Loucy (cell line): Measurements from ENCODE around the gene CETP.

Experiments
- H2AFZ ChIP-seq: fragments of 200-600 bp; sonication (generic); 2 replicates; pipeline ENCODE4 v1.6.0; 2016; ENCODE audit warnings: antibody characterized with exemption, mild to moderate bottlenecking, low read length, moderate library complexity
- H3F3A ChIP-seq: fragments of 200-600 bp; 2 replicates; pipeline ENCODE4 v1.6.0; 2016; ENCODE audit warnings: antibody characterized with exemption, low read depth, mild to moderate bottlenecking
- H3K27me3 ChIP-seq: fragments of 200-600 bp; sonication (generic); 2 replicates; pipeline ENCODE4 v1.6.1; 2014; ENCODE audit warnings: low read length, mild to moderate bottlenecking; ENCODE audit not compliant: insufficient read depth, poor library complexity, severe bottlenecking
- H3K36me3 ChIP-seq: fragments of 200-600 bp; sonication (generic); 2 replicates; pipeline ENCODE4 v1.6.1; 2016; ENCODE audit warnings: low read length; ENCODE audit not compliant: insufficient read depth
- H3K4me1 ChIP-seq: fragments of 200-600 bp; sonication (generic); 2 replicates; pipeline ENCODE4 v1.5.1; 2014; ENCODE audit warnings: low read length, mild to moderate bottlenecking; ENCODE audit not compliant: insufficient read depth, poor library complexity, severe bottlenecking
- H3K4me2 ChIP-seq: fragments of 200-600 bp; sonication (generic); 2 replicates; pipeline ENCODE4 v1.6.0; 2014; ENCODE audit warnings: antibody characterized with exemption, low read length, low read depth, mild to moderate bottlenecking; ENCODE audit not compliant: poor library complexity, severe bottlenecking
- H3K4me3 ChIP-seq: fragments of 200-600 bp; sonication (generic); 2 replicates; pipeline ENCODE4 v1.5.1; 2014; ENCODE audit warnings: low read length, mild to moderate bottlenecking, mixed read lengths; ENCODE audit not compliant: poor library complexity, severe bottlenecking
- H3K79me2 ChIP-seq: fragments of 200-600 bp; sonication (generic); 2 replicates; pipeline ENCODE4 v1.6.1; 2014; ENCODE audit warnings: low read length; ENCODE audit not compliant: insufficient read depth
- H3K9ac ChIP-seq: fragments of 200-600 bp; sonication (generic); 2 replicates; pipeline ENCODE4 v1.6.0; 2014; ENCODE audit warnings: mild to moderate bottlenecking, low read depth, low read length, moderate library complexity; ENCODE audit not compliant: poor library complexity, severe bottlenecking
- H3K9me2 ChIP-seq: fragments of 200-600 bp; sonication (generic); replicated peaks from 2 replicates; pipeline ENCODE4 v1.6.1; 2016; ENCODE audit warnings: low read depth, low read length, mixed read lengths
- H3K9me3 ChIP-seq: fragments of 200-600 bp; sonication (generic); 2 replicates; pipeline ENCODE4 v1.6.1; 2014; ENCODE audit warnings: mild to moderate bottlenecking, antibody characterized with exemption, low read length, low read depth; ENCODE audit not compliant: insufficient read depth
- H4K20me1 ChIP-seq: fragments of 200-600 bp; sonication (generic); 2 replicates; pipeline ENCODE4 v1.6.0; 2014; ENCODE audit warnings: antibody characterized with exemption, low read length, mild to moderate bottlenecking; ENCODE audit not compliant: insufficient read depth, poor library complexity, severe bottlenecking
- EZH2phosphoT487 ChIP-seq: fragments of 200-600 bp; IDR thresholded peaks from 2 replicates; pipeline ENCODE4 v1.6.1; 2018; ENCODE audit warnings: antibody characterized with exemption, mild to moderate bottlenecking, moderate library complexity, borderline replicate concordance
- TF ChIP-seq, protein P1 (sequence below): fragments of 200-600 bp; sonication (generic); conservative IDR thresholded peaks from 2 replicates; pipeline ENCODE4 v1.5.1; 2014; ENCODE audit warnings: mild to moderate bottlenecking, antibody characterized with exemption, low read length

The CETP gene

DNA sequence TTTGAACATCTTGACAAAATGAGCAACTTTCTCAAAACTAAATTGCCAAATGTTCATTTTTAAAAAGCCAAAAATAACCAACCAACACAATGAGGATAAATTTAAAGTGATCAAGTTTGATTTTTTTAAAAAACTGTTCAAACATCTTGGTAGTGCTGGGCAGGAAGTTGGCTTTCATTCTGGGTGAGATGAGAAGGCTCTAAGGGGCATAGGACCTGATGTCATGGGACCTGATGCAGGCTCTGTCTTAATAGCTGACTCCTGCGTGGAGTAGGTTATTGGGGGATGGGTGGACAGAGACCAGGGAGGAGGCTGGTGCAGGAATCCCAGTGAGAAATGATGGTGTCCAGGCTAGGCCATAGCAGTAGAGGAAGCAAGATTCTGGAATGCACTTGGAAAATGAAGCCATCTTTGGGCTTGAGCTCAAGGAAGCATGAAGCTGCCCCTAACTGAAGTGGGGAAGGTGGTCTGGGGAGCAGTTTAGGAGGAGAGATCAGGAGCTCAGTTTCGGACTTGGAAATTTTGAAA, 48.0 kb downstream of the CETP start:
- H3K9me2 ChIP-seq = no peaks in the 10 kb centered on the region
- no peaks in the 10 kb centered on the region for H3K27me3 ChIP-seq
- no peak overlapping the region for H3K4me2 ChIP-seq
- H4K20me1 ChIP-seq = no peaks in the 10 kb centered on the region
- H3F3A ChIP-seq = 0 out of 2 replicates have a peak, but pooled peaks cover 3% of the 10 kb centered on the region
- peaks cover 35% of the 10 kb centered on the region for H3K79me2 ChIP-seq
- H2AFZ ChIP-seq = no peak overlapping the region
- TF ChIP-seq, protein P1, sequence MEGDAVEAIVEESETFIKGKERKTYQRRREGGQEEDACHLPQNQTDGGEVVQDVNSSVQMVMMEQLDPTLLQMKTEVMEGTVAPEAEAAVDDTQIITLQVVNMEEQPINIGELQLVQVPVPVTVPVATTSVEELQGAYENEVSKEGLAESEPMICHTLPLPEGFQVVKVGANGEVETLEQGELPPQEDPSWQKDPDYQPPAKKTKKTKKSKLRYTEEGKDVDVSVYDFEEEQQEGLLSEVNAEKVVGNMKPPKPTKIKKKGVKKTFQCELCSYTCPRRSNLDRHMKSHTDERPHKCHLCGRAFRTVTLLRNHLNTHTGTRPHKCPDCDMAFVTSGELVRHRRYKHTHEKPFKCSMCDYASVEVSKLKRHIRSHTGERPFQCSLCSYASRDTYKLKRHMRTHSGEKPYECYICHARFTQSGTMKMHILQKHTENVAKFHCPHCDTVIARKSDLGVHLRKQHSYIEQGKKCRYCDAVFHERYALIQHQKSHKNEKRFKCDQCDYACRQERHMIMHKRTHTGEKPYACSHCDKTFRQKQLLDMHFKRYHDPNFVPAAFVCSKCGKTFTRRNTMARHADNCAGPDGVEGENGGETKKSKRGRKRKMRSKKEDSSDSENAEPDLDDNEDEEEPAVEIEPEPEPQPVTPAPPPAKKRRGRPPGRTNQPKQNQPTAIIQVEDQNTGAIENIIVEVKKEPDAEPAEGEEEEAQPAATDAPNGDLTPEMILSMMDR = no peak
- no peak for TF ChIP-seq EZH2phosphoT487
- H3K9ac ChIP-seq = no peak overlapping the region
- no peaks in the 10 kb centered on the region for H3K36me3 ChIP-seq
- H3K4me1 ChIP-seq = peaks cover 20% of the 10 kb centered on the region
- H3K4me3 ChIP-seq = no peak overlapping the region
- no peaks in the 10 kb centered on the region for H3K9me3 ChIP-seq

GRCh38 chr16:57012353-57012752, 50.6 kb downstream of the CETP start:
- Histone ChIP-seq H3K4me1 (peaks cover 20% of the 10 kb centered on the region), H3K79me2 (peaks cover 32% of the 10 kb centered on the region), H3K9me3 (no peaks in the 10 kb centered on the region), H3K36me3 (peaks cover 6% of the 10 kb centered on the region; the same call in 1 of the 2 replicates), H3F3A (0 out of 2 replicates have a peak, but pooled peaks cover 3% of the 10 kb centered on the region), H3K9me2 (no peaks in the 10 kb centered on the region), H3K27me3 (no peaks in the 10 kb centered on the region), H4K20me1 (no peaks in the 10 kb centered on the region), H3K9ac (no peak overlapping the region), H3K4me3 (no peak overlapping the region), H3K4me2 (no peak overlapping the region), H2AFZ (no peak overlapping the region)
- TF ChIP-seq, protein P1 = no peak
- TF ChIP-seq EZH2phosphoT487 = no peak

DNA sequence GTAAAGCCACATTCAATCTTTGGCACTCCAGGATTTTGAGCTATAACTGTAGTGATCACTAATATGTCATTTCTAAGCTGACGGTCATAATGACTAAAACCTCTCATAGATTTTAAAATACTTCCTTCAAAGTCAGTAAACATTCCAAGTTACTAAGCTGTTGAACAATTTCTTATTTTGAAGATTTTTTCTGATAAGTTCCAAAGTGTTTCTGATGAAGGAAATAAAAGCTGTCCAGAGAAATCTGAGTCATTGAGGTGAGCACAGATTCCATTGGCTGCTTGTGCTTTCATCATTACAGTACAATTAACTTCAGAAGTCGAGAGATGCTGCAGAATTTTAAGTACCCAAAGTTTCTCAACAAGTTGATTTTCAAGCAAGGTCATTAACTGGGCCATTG, 51.5 kb downstream of the CETP start:
- Histone ChIP-seq H3K36me3 (peaks cover 15% of the 10 kb centered on the region), H3K9me2 (no peaks in the 10 kb centered on the region), H3F3A (no peaks in the 10 kb centered on the region), H3K4me3 (no peak overlapping the region), H3K79me2 (peaks cover 32% of the 10 kb centered on the region), H3K27me3 (no peaks in the 10 kb centered on the region), H4K20me1 (no peaks in the 10 kb centered on the region), H2AFZ (no peak overlapping the region), H3K4me2 (no peak overlapping the region), H3K9ac (no peak overlapping the region), H3K9me3 (no peaks in the 10 kb centered on the region), H3K4me1 (peaks cover 20% of the 10 kb centered on the region)
- TF ChIP-seq, protein P1 = no peak
- TF ChIP-seq EZH2phosphoT487 = no peak
